Measurements from ENCODE around the gene DYSF.

The DYSF gene

DNA sequence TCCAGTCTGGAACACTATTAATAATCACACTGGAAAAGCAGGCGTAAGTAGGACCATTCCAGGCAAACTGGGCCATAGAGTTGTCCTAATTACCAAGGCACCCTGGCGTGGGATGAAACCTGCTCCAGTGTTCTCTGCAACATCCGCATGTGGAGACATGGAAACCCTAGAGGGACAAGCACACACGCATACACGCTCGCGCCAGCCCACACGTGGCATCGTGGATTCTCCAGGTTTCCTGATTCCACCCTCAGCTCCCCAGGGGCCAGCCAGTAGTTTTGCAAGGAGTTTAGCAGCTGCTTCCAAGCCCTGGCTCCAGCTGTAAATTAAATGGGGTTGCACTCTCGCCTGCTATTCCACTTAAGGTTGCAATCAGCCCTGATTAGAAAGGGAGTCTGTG, 127.7 kb downstream of the DYSF start:
- DNase-seq, result no peak

DNA sequence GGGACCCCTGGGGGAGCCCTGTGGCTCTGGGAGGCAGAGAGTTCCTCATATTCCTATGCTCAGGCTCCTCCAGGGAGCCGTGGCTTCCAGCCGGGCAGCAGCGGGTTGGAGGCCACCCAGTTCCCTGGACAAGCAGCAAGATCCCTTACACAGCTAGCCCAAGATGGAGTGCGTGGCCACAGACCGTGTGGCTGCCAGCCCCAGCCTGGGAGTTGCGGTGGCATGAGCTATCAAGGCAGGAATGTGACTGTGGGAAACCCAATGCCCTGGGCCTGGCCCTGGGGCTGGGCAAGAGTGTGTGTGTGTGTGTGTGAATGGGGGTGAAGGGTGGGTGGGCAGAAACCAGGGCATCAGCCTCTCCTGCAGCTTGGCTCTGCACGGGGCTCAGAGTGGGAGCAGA, 130.5 kb downstream of the DYSF start:
- DNase-seq, result no peak

DNA sequence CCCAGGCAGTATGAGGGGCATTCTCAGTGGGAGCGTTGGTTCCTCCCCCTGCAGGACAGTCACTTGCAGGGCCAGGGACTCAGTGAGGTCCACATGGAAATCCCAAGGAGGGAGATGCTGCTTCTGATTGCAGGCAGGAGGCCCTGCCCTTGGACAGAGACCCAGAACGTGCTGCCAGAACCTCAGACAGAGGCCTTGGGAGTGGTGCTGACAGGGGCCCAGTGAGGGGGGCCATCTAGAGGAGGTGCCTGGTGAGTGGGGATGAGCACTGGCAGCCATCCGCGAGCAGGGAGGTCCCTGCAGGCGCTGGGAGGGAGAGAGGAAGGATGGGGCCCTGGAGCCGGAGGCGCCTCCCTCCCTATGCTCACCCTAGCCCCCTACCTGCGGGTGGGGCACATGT, 133.1 kb downstream of the DYSF start:
- DNase-seq, result no peak

DNA sequence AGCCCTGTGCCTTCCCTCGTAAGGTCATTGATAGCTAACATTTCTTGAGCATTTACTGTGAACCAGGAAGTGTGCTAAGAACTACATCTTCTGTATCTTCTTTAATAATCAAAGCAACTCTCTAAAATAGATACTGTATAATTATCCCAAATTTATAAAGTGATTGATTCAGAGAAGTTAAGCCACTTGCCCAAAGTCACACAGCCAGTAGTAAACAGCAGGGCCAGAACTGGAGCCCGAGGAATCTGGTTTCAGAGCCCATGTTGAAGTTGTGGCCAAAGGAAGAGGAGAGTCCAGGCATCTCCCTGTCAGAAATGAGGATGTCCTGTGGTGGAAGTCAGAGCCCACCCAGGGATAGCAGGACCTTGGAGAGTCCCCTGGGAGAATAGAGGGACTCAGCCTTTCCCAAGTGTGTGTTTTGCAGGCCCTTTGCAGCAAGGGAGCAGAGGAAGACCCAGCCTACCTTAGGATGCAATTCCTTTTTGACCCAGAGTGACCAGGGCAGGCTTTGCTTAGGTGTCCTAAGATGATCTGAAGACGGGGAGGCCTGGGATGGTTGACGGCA, 134.2 kb downstream of the DYSF start:
- no peak for DNase-seq

DNA sequence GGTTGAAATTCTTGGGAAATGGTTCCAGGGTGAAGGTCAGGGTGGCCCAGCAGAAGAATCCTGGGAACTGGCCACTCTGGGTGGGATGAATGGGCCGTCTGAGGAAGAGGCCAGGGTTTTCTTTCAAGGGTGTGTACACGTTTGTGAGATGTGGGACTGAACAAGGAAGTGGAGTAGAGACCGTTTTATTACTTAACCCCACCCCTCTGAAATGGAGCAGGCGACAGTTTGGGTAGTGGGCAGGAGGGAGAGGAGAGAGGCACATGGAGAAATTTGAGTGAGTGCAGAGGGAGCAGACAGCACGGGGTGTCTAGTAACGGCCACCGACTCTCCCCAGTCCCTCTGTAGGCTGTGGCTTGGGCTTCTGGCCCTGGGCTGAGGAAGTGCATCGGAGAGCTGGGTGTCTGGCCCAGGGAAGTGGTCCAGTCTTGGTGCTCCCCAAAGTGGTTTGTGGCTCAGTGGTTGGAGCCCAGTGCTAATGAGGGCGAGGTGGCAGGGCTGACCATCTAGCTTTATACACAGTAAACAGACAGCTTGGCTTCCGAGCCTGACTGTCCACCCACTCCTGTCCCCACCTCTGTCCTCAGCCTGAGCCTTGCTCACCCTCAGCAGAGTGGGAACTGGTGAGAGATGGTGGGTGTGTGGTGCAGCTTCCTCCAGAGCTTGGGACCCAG, 135.3 kb downstream of the DYSF start:
- DNase-seq, result no peak

DNA sequence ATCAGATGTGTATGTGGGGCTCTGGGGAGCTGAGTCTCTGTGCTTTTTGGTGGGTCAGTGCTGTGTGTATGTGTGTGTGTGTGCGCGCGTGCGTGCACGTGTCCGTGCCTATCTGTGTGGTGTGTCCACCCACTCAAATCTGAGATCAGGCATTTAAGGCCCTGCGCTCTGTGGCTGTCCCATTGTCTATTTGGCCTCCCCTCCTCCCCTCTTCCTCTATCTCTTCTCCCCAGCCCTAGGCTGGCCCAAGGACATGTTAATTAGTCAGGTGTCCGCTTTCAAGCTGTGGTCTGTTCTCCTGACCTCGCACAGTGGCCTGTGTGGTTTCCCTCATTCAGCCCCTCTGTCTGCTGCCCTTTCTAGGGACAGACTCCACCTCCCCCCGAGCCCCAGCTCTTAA, 136.4 kb downstream of the DYSF start:
- DNase-seq, result no peak

DNA sequence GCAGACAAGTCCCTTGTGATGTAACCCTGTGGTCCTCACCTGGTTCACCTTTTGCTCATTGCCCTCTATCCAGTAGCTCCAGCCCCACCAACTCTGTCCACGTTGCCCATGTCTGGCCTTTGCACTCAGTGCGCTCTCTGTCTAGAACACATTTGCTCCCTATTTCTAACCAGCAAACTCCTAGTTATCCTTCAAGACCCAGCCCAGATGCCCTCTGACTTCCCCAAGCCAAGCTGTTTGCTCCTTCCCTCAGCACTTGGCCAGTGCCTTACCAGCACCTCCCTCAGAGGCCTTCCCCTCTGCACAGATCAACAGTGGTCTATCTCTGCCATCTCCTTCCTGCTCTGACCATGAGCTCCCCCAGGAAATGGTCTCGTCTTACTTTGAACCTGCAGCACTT, 137.7 kb downstream of the DYSF start:
- no peak for DNase-seq

DNA sequence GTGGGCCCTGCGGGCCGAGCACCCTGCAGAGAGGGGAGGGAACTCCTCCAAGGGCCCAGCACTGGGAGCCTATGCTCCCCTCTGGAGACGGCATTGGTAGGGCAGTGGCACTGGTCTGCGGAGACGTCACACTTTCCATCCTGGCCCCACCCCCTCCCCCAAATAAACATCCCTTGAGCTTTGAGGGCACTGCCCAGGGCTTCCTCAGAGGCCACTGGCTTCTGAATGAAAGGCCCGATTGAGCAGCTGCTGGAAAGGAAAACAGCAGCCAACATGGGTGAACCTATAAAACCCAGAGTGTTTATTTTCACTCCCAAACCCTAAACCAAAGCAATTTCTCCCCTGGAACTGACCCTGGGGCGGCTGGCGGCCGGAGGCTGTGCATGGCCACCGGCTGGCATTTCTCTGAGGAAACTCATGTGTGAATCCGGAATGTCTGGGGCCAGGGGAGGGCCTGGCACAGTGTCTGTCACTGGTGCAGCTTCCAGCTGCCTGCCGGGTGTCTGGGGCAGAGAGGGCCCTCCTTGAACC, 138.9 kb downstream of the DYSF start:
- no peak for DNase-seq

DNA sequence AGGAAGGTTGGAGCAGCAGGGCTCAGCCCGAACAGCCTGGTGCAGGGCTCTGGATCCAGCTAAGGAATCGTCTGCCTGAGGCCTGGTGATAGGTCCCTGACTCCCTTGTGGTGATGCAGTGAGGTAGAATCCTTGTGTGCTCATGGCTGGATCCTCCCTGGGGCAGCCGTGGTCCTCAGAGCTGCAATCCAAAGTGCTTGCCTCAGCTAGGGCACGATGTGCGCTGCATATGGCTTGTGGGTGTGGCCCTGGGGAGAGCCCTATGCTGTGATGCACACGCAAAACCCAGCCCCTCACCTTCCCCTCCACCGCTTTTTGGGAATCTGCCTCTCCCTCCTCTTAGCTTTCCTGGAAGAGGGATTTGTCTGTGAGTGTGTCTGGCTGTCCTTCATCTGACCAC, 142.2 kb downstream of the DYSF start:
- DNase-seq, result no peak

DNA sequence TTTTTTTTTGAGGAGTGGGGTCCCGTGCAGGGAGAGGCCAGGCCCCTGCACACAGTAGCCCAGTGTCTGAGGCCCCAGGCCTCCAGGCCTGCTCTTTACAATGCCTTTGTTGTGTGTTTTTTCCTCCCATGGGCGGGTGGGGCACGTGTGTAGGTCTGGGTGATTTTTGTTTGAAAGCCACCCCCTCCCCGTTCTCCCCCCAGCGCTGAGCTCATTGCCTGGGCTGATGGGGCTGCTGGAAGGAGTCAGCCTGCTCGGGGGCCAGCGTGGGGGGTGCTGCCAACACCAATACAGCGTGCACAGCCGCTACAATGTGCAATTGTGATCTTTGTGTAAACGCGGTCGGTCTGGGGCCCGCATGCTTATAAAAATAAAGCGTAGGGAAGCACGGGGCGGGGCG, 142.7 kb downstream of the DYSF start:
- no peak for DNase-seq

DNA sequence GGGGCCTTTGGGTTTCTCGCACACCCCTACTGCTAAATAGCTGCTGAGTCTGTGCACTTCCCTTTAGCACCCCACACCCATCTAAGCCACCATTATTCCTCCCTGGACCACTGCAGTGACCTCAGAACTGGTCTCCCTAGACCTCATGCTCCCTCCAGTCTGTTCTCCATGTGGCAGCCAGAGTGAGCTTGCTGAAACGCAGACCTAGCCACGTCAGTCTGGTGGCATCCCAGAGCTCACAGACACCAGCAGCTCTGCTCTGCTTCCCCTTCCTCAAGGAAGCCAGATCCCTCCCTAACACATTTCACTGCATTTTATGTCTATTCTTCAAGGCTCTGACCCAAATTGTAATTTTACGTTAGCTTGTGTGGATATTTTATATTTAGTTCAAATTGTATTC, 144.4 kb downstream of the DYSF start:
- no peak for DNase-seq

DNA sequence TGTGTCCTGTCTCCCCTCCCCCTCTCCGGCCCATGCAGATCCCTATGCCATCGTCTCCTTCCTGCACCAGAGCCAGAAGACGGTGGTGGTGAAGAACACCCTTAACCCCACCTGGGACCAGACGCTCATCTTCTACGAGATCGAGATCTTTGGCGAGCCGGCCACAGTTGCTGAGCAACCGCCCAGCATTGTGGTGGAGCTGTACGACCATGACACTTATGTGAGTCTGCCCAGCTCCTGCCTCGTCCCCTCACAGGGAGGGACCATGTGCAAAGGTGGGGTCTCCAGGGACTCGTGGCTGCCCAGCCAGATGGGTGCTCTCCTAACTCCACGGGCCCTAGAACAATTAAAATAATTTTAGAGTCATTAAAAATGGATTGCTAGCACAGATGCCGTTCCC, 145.2 kb downstream of the DYSF start:
- DNase-seq, result no peak

DNA sequence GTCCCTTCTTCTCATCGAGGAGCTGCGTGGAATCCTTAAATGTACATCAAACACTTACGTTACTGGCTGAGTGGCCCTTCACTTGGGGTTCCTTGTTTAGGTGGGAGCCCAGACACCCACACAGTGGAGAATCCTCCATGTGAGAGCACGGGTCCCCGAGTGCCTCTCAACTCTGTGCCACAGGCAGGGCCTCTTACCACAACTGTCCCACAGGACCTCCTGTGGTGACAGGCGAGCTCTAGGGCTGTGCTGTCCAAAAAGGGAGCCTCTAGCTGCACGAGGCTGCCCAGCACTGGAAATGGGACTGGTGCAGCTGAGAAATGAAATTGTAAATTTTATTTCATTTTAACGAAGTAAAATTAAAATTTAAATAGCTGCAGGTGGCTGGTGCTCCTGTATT, 145.7 kb downstream of the DYSF start:
- DNase-seq, result no peak

DNA sequence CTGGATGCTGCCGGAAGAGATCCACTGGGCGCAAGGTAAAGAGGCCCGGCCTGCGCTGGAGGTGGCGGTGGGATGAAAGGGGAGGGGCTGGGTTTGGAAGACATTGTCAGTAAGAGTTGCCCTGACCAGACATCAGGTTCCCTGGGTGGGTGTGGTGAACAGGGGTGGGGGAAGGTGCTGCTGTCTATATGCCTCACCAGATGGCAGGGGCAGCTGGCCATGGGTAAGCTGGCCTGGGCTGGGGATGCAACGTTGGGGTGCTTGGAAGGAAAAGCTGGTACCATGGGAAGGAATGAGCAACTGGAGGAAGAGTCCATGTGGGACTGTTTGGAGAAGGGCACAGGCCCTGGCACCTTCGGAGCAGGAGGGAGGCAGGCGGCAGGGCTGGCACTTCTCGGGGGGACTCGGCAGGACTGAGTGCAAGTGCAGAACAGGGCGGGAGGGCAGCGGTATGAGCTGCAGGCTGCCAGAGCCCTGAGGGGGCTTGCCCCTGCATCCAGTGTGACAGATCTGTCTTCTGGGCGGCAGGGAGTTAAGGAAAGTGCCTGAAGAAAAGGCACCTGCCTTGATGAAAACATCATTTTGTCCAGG, 146.4 kb downstream of the DYSF start:
- DNase-seq, result no peak

DNA sequence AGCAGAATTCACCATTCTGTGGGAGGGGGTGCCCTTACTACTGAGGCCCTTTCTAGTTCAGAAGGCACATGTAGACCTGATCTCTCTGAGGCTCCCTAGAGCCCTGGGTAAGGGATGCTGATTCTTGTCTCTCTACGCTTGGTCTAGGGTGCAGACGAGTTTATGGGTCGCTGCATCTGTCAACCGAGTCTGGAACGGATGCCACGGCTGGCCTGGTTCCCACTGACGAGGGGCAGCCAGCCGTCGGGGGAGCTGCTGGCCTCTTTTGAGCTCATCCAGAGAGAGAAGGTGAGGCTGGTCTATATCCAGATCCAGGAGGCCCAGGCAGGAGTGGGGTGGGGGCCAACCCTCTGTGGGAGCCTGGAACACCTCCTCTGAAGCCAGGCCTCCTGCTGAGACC, 147.2 kb downstream of the DYSF start:
- DNase-seq, result no peak

DNA sequence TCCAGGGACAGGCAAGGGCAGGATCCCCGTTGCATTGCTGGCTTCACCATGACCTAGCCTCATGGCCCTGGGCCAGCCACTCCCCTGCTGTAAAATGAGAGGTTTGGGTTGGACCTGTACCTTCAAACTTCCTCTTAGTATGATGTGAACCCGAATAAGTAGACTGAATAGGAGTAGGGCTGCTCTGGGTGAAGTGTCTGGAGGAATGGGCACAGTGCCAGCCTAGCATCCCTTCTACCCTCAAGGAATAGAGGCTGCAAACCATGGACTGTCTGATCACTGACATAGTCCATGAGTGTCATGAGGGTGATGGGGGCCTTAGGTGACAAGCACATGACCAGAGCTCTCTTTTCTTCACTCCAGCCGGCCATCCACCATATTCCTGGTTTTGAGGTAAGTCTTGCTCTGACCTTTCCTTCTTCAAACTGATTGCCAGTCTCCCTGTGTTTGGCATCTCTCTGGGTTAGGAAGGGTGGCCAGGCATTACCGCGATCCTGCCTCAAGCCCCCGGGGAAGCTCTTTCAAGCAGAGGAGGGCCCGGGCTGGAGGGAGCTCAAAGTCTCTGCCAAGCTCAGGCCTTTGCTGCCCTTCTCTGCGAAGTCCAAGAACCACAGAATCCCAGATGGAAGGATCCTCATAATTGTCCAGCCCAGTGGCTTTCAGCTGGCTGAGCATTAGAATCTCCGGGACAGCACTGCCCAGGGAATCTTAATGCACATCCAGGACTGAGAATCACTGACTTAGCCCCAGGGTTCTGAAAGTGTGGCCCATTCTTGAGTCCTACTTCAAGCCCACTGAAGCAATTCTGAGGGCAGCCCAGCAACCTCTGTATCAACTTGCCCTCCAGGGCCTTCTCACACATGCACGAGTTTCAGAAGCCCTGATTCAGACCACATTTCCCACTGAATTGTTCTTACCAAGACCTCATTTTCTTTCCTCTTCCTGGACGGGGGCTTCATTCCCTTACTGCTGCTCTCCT, 148.1 kb downstream of the DYSF start:
- no peak for DNase-seq

DNA sequence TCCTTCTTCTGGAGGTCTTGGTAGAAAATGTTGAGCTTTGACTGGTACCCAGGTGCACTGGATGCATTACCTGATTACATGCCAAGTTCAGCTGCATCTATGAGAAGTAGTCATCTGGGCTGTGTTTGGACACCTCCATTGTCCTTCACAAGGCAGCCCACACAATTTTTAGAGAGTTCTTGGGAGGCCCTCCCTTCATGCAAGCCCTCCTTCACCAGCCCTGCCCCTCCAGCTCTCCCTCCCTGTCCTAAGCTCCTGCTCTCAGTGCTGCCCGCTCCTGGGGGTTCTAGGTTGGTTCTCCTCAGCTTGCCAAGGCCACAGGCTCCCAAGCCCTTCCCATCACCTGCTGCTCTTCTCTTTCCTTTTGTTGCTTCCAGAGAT, 148.7 kb downstream of the DYSF start:
- no peak for DNase-seq

DNA sequence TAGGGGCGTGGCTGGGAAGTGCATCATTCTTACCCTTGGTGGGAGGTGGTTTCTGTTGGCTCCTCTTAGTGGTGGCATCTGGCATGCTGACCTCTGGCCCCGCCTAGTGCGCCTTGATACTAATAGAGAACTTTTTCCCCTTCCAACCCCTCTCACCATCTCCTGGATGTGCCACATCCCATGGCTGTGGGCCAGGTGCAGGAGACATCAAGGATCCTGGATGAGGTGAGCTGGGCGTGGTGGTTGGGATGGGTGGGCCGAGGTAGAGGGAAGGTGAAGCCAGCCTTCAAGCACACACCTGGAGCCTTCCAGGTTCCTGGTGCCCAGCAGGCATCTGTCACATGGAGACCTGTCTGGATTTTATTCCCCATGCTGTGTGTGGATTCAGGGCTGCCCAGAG, 149.2 kb downstream of the DYSF start:
- DNase-seq, result no peak

DNA sequence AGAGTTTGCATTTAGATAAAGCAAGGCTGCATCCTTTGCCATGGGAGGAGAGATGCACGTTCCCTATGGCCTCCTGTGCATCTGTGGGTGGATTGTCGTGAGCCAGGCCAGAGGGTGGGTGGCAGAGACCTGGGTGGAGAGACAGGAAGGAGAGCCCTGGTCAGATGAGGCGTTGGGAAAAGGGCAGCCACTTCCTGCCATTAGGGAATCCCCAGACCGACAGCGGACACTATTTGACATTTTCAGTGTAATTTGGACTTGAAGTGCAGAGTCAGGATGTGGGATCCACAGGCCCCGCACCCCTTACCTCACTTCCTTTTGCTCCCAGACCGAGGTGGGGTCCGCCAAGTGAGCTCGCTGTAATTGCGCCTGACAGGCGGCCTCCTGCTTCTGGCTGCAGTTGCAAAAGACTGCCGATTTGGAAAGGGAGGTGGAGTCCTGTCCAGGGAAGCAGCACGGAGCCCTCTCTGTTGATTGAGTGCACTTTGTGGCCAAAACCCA, 150.0 kb downstream of the DYSF start:
- DNase-seq, result no peak

DNA sequence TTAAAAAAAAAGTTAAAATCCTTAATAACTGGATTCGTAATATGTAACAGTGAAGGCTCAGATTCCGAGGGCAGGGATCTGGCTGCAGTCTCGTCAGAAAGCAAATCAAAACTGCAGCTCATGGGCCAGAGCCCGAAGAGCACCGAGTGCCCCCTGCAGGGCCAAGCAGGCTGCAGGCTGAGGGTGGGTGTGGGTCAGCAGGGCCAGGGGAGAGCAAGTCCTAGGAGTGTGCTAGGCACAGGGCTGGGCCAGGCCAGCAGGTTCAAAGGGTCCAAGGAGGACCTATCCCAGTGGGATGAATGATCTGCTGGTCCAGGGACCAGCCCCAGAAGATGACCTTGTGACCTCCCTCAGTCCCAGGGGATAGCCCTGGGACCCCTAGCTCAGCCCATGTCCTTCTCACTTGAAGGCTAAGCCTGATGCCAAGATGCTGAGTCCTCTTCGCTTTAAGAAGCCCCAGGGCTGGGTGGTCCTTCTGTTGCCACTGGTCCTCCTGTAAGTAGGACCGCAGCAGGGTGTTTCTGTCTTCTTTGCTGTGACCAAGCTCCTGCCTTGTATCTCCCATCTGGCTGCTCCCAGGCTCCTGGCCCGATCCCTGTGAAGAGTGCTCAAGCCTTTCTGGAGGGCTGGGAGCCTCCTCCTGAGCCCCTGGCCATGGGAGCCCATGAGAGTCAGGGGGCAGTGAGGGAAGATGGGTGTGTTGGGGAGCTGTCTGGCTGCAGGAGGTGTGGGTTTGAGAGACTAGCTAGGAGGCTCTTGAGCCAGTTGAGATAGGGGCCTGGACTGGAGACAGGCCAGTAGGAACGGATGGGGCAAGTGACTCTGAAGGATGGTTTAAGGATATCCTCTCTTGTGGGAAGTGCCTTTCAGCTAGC, 150.7 kb downstream of the DYSF start:
- no peak for DNase-seq

DNA sequence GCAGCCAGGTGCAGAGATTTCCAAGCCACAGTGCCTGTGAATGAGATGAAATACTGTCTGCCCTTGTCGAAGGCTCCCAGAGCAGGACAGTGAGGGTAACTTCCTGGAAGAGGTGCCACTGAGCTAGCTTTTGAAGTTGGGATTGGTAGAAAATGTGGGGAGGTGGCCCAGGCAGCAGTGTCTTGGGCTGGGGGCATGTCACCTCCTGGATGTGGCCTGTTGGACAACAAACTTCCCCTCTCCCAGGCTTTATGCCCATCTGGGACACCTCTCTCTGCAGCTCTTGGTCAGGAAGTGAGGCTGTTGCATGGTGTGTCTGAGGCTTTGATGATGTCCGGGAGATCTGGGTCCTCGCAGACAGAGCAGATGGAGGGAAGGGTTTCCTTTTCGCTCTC, 151.4 kb downstream of the DYSF start:
- DNase-seq, result no peak

DNA sequence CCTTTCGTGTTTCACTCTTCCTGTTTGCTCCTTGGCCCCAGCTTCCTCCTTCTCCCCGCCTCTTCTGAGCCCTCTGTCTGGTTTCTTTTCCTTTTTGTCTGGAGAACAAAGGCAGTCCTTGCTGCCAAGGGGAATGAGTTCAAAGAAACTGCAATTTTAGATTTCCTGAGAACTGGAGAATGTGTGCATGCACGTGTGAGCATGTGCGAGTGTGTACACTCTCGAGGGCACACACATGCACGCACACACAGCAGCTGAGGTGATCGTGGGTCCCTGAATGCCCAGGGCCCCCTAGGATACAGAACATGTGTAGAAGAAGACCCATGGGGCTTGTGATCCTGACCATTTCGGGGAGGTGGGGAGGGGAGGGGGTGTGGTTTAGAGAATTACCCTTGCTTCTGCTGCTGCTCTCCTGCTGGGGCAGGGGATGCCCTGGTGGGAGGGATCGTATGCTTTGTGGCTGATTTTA, 151.8 kb downstream of the DYSF start:
- DNase-seq, result no peak

All from stimulated activated CD4-positive, alpha-beta T cell treated with anti-CD3 and anti-CD28 coated beads, Interleukin-4, amount 100 ng/mL, for 4 hours (primary cell).